ENCODE results near the gene COL9A1.
"Not testable (repeated sequence)": the region's sequence is repeated elsewhere in the genome, so short reads cannot be mapped to it uniquely, and the experiment has no call there.

The COL9A1 gene

GRCh38 chr6:70343313-70343712, 40.4 kb upstream of the COL9A1 start:
- Histone ChIP-seq H4K20me1 (ENCODE audit: insufficient read depth, low read length) (no peaks in the 10 kb centered on the region), H2AFZ (ENCODE audit: low read depth, low read length) (no peak overlapping the region), H3K9me3 (ENCODE audit: insufficient read depth, low read length, severe bottlenecking) (no peaks in the 10 kb centered on the region), H3K4me2 (ENCODE audit: insufficient read depth, low read length) (no peak overlapping the region), H3K27me3 (ENCODE audit: insufficient read depth, low read length, poor library complexity) (no peaks in the 10 kb centered on the region), H3K79me2 (ENCODE audit: insufficient read depth, low read length) (no peaks in the 10 kb centered on the region), H3K4me1 (ENCODE audit: insufficient read depth, low read length) (no peaks in the 10 kb centered on the region), H3K27ac (ENCODE audit: low read length) (no peak overlapping the region), H3K4me3 (ENCODE audit: low read depth in 1 of 2, low read length in 2 of 2) (no peak overlapping the region), H3K36me3 (ENCODE audit: insufficient read depth, low read length) (no peaks in the 10 kb centered on the region), H3K9ac (ENCODE audit: low read depth, low read length) (no peak overlapping the region)
- ATAC-seq (ENCODE audit: insufficient read depth, low read depth), result no peak
- no peak for TF ChIP-seq CTCF (IDR thresholded peaks at IDR 0.05; ENCODE audit: borderline replicate concordance, extremely low read depth, low read length, poor library complexity, severe bottlenecking)
- TF ChIP-seq EZH2 (IDR thresholded peaks at IDR 0.05; ENCODE audit: borderline replicate concordance, low read depth, low read length, severe bottlenecking), result no peak
- DNase-seq, result no peak

GRCh38 chr6:70339810-70340209, 36.9 kb upstream of the COL9A1 start:
- H3K36me3 ChIP-seq (ENCODE audit: insufficient read depth, low read length); H3K9me3 ChIP-seq (ENCODE audit: insufficient read depth, low read length, severe bottlenecking); H3K79me2 ChIP-seq (ENCODE audit: insufficient read depth, low read length); DNase-seq; H3K4me2 ChIP-seq (ENCODE audit: insufficient read depth, low read length); H4K20me1 ChIP-seq (ENCODE audit: insufficient read depth, low read length); ATAC-seq (ENCODE audit: insufficient read depth, low read depth); H3K27me3 ChIP-seq (ENCODE audit: insufficient read depth, low read length, poor library complexity); H2AFZ ChIP-seq (ENCODE audit: low read depth, low read length); H3K4me3 ChIP-seq (ENCODE audit: low read depth in 1 of 2, low read length in 2 of 2); H3K4me1 ChIP-seq (ENCODE audit: insufficient read depth, low read length); H3K27ac ChIP-seq (ENCODE audit: low read length); H3K9ac ChIP-seq (ENCODE audit: low read depth, low read length): not testable (repeated sequence)

- no peak overlapping the region for H3K4me2 ChIP-seq (ENCODE audit: insufficient read depth, low read length)
- no peak overlapping the region for H2AFZ ChIP-seq (ENCODE audit: low read depth, low read length)
- no peaks in the 10 kb centered on the region for H3K9me3 ChIP-seq (ENCODE audit: insufficient read depth, low read length, severe bottlenecking)
- H3K9ac ChIP-seq (ENCODE audit: low read depth, low read length), result no peak overlapping the region
- TF ChIP-seq EZH2 (IDR thresholded peaks at IDR 0.05; ENCODE audit: borderline replicate concordance, low read depth, low read length, severe bottlenecking), result no peak
- TF ChIP-seq CTCF (IDR thresholded peaks at IDR 0.05; ENCODE audit: borderline replicate concordance, extremely low read depth, low read length, poor library complexity, severe bottlenecking), result no peak
- no peaks in the 10 kb centered on the region for H3K4me1 ChIP-seq (ENCODE audit: insufficient read depth, low read length)
- no peak overlapping the region for H3K27ac ChIP-seq (ENCODE audit: low read length)
- H3K36me3 ChIP-seq (ENCODE audit: insufficient read depth, low read length), result no peaks in the 10 kb centered on the region
- H3K79me2 ChIP-seq (ENCODE audit: insufficient read depth, low read length), result no peaks in the 10 kb centered on the region
- H3K27me3 ChIP-seq (ENCODE audit: insufficient read depth, low read length, poor library complexity), result no peaks in the 10 kb centered on the region
- DNase-seq (no peak), ATAC-seq (ENCODE audit: insufficient read depth, low read depth) (no peak)
- H3K4me3 ChIP-seq (ENCODE audit: low read depth in 1 of 2, low read length in 2 of 2), result no peak overlapping the region
- no peaks in the 10 kb centered on the region for H4K20me1 ChIP-seq (ENCODE audit: insufficient read depth, low read length)
Measured at GRCh38 chr6:70338775-70339174, 35.9 kb upstream of the COL9A1 start.

- no peak overlapping the region for H3K9ac ChIP-seq (ENCODE audit: low read depth, low read length)
- no peaks in the 10 kb centered on the region for H3K79me2 ChIP-seq (ENCODE audit: insufficient read depth, low read length)
- no peak for TF ChIP-seq EZH2 (IDR thresholded peaks at IDR 0.05; ENCODE audit: borderline replicate concordance, low read depth, low read length, severe bottlenecking)
- TF ChIP-seq CTCF (IDR thresholded peaks at IDR 0.05; ENCODE audit: borderline replicate concordance, extremely low read depth, low read length, poor library complexity, severe bottlenecking), result no peak
- no peak overlapping the region for H2AFZ ChIP-seq (ENCODE audit: low read depth, low read length)
- H3K27me3 ChIP-seq (ENCODE audit: insufficient read depth, low read length, poor library complexity), result no peaks in the 10 kb centered on the region
- no peaks in the 10 kb centered on the region for H3K4me1 ChIP-seq (ENCODE audit: insufficient read depth, low read length)
- H3K27ac ChIP-seq (ENCODE audit: low read length), result no peak overlapping the region
- ATAC-seq (ENCODE audit: insufficient read depth, low read depth) (no peak), DNase-seq (no peak)
- H3K36me3 ChIP-seq (ENCODE audit: insufficient read depth, low read length), result no peaks in the 10 kb centered on the region
- no peak overlapping the region for H3K4me3 ChIP-seq (ENCODE audit: low read depth in 1 of 2, low read length in 2 of 2)
- H3K9me3 ChIP-seq (ENCODE audit: insufficient read depth, low read length, severe bottlenecking), result no peaks in the 10 kb centered on the region
- no peak overlapping the region for H3K4me2 ChIP-seq (ENCODE audit: insufficient read depth, low read length)
- no peaks in the 10 kb centered on the region for H4K20me1 ChIP-seq (ENCODE audit: insufficient read depth, low read length)
Measured at GRCh38 chr6:70337743-70338105, 34.8 kb upstream of the COL9A1 start.
